ENCODE data around the gene IRAK2. TPM values are rescaled to one million over a fixed set of nuclear protein-coding genes. Genes with fewer than 3 reads are reported as not detected.

Gene IRAK2
- total RNA-seq, 4 donors from 2014 or later, result 1.5 to 10.8 (median 4.7) TPM

GRCh38 chr3:10259036-10259435, 94.3 kb downstream of the IRAK2 start:
- no peak overlapping the region for H3K4me3 ChIP-seq
- no peak for DNase-seq (ENCODE audit: low spot score in 2 of 2)
- no peak for TF ChIP-seq POLR2A (IDR thresholded peaks at IDR 0.05)
- no peak for TF ChIP-seq EP300 (IDR thresholded peaks at IDR 0.05)
- no peak for TF ChIP-seq CTCF (IDR thresholded peaks at IDR 0.05)
- WGBS, 2 donors, result 95 to 97% methylated on average over 7 of the region's 7 CpGs
- peaks cover 0 to 82% (median 0%) of the 10 kb centered on the region in 3 donors for H3K36me3 ChIP-seq
- no peaks in the 10 kb centered on the region for H3K9me3 ChIP-seq
- H3K27ac ChIP-seq, result no peak overlapping the region
- peaks cover 0 to 12% (median 0%) of the 10 kb centered on the region in 4 donors for H3K4me1 ChIP-seq
- H3K27me3 ChIP-seq, result no peaks in the 10 kb centered on the region

GRCh38 chr3:10259798-10260197, 95.1 kb downstream of the IRAK2 start:
- Histone ChIP-seq H3K4me3 (no peak overlapping the region), H3K27me3 (no peaks in the 10 kb centered on the region), H3K27ac (no peak overlapping the region), H3K4me1 (peaks cover 0 to 15% (median 0%) of the 10 kb centered on the region in 4 donors), H3K9me3 (no peaks in the 10 kb centered on the region), H3K36me3 (peaks cover 0 to 76% (median 0%) of the 10 kb centered on the region in 3 donors)
- TF ChIP-seq EP300 (IDR thresholded peaks at IDR 0.05) (no peak), POLR2A (IDR thresholded peaks at IDR 0.05) (no peak), CTCF (IDR thresholded peaks at IDR 0.05) (no peak)
- no peak for DNase-seq (ENCODE audit: low spot score in 2 of 2)
- 82 to 90% methylated on average over 4 of the region's 4 CpGs for WGBS, 2 donors

GRCh38 chr3:10260211-10260701, 95.5 kb downstream of the IRAK2 start:
- no peak overlapping the region for H3K4me3 ChIP-seq
- TF ChIP-seq EP300 (IDR thresholded peaks at IDR 0.05) (no peak), POLR2A (IDR thresholded peaks at IDR 0.05) (no peak), CTCF (IDR thresholded peaks at IDR 0.05) (no peak)
- WGBS, 2 donors, result 89 to 94% methylated on average over 6 of the region's 6 CpGs
- no peaks in the 10 kb centered on the region for H3K9me3 ChIP-seq
- peaks cover 0 to 72% (median 0%) of the 10 kb centered on the region in 3 donors for H3K36me3 ChIP-seq
- peaks cover 0 to 15% (median 0%) of the 10 kb centered on the region in 4 donors for H3K4me1 ChIP-seq
- no peak overlapping the region for H3K27ac ChIP-seq
- DNase-seq (ENCODE audit: low spot score in 2 of 2), result no peak
- no peaks in the 10 kb centered on the region for H3K27me3 ChIP-seq

GRCh38 chr3:10262027-10262426, 97.3 kb downstream of the IRAK2 start:
- no peak for DNase-seq (ENCODE audit: low spot score in 2 of 2)

More at GRCh38 chr3:10262027-10262426, 97.3 kb downstream of the IRAK2 start:
- peaks cover 0 to 17% (median 0%) of the 10 kb centered on the region in 4 donors for H3K4me1 ChIP-seq
- no peak overlapping the region for H3K4me3 ChIP-seq
- TF ChIP-seq POLR2A (IDR thresholded peaks at IDR 0.05) (no peak), EP300 (IDR thresholded peaks at IDR 0.05) (no peak), CTCF (IDR thresholded peaks at IDR 0.05) (no peak)
- no peaks in the 10 kb centered on the region for H3K9me3 ChIP-seq
- 71 to 76% methylated on average over 4 of the region's 4 CpGs for WGBS, 2 donors
- H3K36me3 ChIP-seq, result peaks cover 0 to 61% (median 0%) of the 10 kb centered on the region in 3 donors
- no peaks in the 10 kb centered on the region for H3K27me3 ChIP-seq
- no peak overlapping the region for H3K27ac ChIP-seq
